ENCODE measurements around the gene AFG1L. TPM values are rescaled to one million over a fixed set of nuclear protein-coding genes. Genes with fewer than 3 reads are reported as not detected.

AFG1L gene
- total RNA-seq, 2 donors from 2014 or later = 3.5 TPM

- no peak for TF ChIP-seq CTCF (IDR thresholded peaks at IDR 0.05)
- no peak for TF ChIP-seq POLR2A (IDR thresholded peaks at IDR 0.05)
- no peak for TF ChIP-seq POLR2AphosphoS5 (IDR thresholded peaks at IDR 0.05)
- Histone ChIP-seq H3K9me3 (no peaks in the 10 kb centered on the region), H3K4me3 (no peak overlapping the region), H3K36me3 (no peaks in the 10 kb centered on the region), H3K4me1 (replicated peaks) (no peaks in the 10 kb centered on the region), H3K27me3 (replicated peaks; ENCODE audit: insufficient read depth) (no peaks in the 10 kb centered on the region), H3K27ac (no peak overlapping the region)
- intact Hi-C loops (cut with DNase I) = no loop called here
- WGBS = 57% methylated on average over 2 of the region's 2 CpGs
- no peak for DNase-seq (ENCODE audit: low spot score)
Observed at GRCh38 chr6:108275976-108276375, 18.9 kb upstream of the AFG1L start.

DNA sequence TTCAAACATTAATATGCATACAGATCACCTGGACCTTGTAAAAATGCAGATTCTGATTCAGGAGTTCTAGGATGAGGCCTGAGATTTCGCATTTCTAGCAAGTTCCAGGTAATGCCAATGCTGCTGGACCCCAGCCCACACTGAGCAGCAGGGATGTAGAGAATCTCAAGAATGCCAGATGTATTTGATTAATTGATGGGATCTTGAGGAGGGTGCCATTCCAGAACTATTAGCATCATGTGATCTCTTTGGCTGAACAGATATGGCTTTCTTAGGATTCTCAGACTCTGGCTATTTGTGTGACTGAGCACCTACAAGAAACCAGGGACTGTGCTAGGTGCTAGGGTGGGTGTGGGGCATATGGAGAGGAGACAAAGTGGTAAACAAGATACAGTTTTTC lies 17.6 kb upstream of the AFG1L start:
- intact Hi-C loops (cut with DNase I) = no loop called here
- 100% methylated on average over 1 of the region's 1 CpG for WGBS

GRCh38 chr6:108277831-108278230 lies 17.0 kb upstream of the AFG1L start:
- no peak for DNase-seq (ENCODE audit: low spot score)
- H3K36me3 ChIP-seq = no peaks in the 10 kb centered on the region
- H3K4me1 ChIP-seq (replicated peaks) = no peaks in the 10 kb centered on the region
- no peaks in the 10 kb centered on the region for H3K9me3 ChIP-seq
- H3K4me3 ChIP-seq = no peak overlapping the region
- H3K27me3 ChIP-seq (replicated peaks; ENCODE audit: insufficient read depth) = no peaks in the 10 kb centered on the region
- 84% methylated on average over 4 of the region's 4 CpGs for WGBS
- intact Hi-C loops (cut with DNase I) = no loop called here
- H3K27ac ChIP-seq = no peak overlapping the region
- TF ChIP-seq CTCF (IDR thresholded peaks at IDR 0.05) (no peak), POLR2AphosphoS5 (IDR thresholded peaks at IDR 0.05) (no peak), POLR2A (IDR thresholded peaks at IDR 0.05) (no peak)

More for the DNA sequence above, 17.6 kb upstream of the AFG1L start:
- no peaks in the 10 kb centered on the region for H3K27me3 ChIP-seq (replicated peaks; ENCODE audit: insufficient read depth)
- H3K9me3 ChIP-seq = no peaks in the 10 kb centered on the region
- H3K4me3 ChIP-seq = no peak overlapping the region
- TF ChIP-seq POLR2AphosphoS5 (IDR thresholded peaks at IDR 0.05) (no peak), POLR2A (IDR thresholded peaks at IDR 0.05) (no peak)
- H3K36me3 ChIP-seq = no peaks in the 10 kb centered on the region
- DNase-seq (ENCODE audit: low spot score) = no peak
- no peaks in the 10 kb centered on the region for H3K4me1 ChIP-seq (replicated peaks)
- no peak overlapping the region for H3K27ac ChIP-seq

DNA sequence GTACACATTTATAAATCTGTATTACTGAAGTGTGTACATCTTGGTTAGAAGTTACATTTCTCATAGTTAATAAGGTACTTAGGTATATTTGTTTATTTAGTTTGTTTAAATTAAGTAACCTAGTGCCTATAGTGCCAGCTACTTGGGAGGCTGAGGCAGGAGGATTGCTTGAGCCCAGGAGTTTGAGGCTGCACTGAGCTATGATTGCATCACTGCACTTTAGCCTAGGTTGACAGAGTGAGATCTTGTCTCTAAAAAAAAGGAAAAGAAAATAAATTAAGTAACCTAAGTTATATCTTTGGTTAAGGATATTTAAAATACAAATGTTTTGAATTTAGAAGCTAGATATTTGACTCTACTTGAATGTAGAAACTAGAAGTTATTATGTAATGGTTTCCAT lies 9.5 kb upstream of the AFG1L start:
- Histone ChIP-seq H3K27ac (no peak overlapping the region), H3K9me3 (no peaks in the 10 kb centered on the region), H3K36me3 (no peaks in the 10 kb centered on the region), H3K4me1 (replicated peaks) (no peaks in the 10 kb centered on the region), H3K27me3 (replicated peaks; ENCODE audit: insufficient read depth) (no peaks in the 10 kb centered on the region), H3K4me3 (no peak overlapping the region)
- TF ChIP-seq POLR2A (IDR thresholded peaks at IDR 0.05) (no peak), POLR2AphosphoS5 (IDR thresholded peaks at IDR 0.05) (no peak), CTCF (IDR thresholded peaks at IDR 0.05) (no peak)
- no peak for DNase-seq (ENCODE audit: low spot score)
- intact Hi-C loops (cut with DNase I) = no loop called here

DNA sequence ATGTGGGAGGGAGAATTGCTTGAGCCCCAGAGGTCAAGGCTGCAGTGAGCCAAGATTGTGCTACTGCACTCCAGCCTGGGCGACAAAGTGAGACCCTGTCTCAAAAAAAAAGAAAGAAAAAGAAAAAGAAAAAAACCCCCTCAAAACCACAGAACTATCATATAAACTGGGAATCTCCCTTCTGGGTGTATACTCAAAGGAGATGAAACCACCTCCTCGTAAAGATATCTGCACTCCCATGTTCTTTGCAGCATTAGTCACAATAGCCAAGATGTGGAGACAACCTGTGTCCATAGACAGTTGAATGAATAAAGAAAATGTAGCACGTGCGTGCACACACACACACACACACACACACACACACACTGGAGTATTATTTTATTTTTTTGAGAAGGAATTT lies 8.5 kb upstream of the AFG1L start:
- intact Hi-C loops (cut with DNase I) = no loop called here
- no peak for TF ChIP-seq CTCF (IDR thresholded peaks at IDR 0.05)
- no peak for TF ChIP-seq POLR2AphosphoS5 (IDR thresholded peaks at IDR 0.05)
- TF ChIP-seq POLR2A (IDR thresholded peaks at IDR 0.05) = no peak
- no peak for DNase-seq (ENCODE audit: low spot score)
- 71% methylated on average over 4 of the region's 4 CpGs for WGBS
- Histone ChIP-seq H3K9me3 (no peaks in the 10 kb centered on the region), H3K36me3 (no peaks in the 10 kb centered on the region), H3K4me1 (replicated peaks) (no peaks in the 10 kb centered on the region), H3K27me3 (replicated peaks; ENCODE audit: insufficient read depth) (no peaks in the 10 kb centered on the region), H3K4me3 (no peak overlapping the region), H3K27ac (no peak overlapping the region)

All from prostate gland (tissue), 2 donors.